HCT116 (cell line): ENCODE measurements around the gene SUGCT. TPM values are rescaled to one million over a fixed set of nuclear protein-coding genes. Genes with fewer than 3 reads are reported as not detected.

Experiments used
- ATAC-seq: fragments of 200-7000 bp; cut with Tn5 transposase; 2 replicates; pipeline ENCODE4 v1.9.1; 2020; ENCODE audit warnings: mild to moderate bottlenecking, moderate library complexity
- BruUV-seq: library from RNA; stranded (reverse); fragments of 400-500 nt; replicated peaks from 2 replicates; lab custom pipeline; 2021; lab: Mats Ljungman, UMichigan
- CTCF ChIA-PET: fragments of 300-600 bp; sonication (Branson Sonifier 250); formaldehyde crosslinking; loops from one replicate; lab custom pipeline; 2021; ENCODE audit warnings: antibody characterized with exemption; lab: Charles Lee
- POLR2A ChIA-PET: fragments of 300-600, 350-600 bp; sonication (Branson Sonifier 250); formaldehyde crosslinking; loops from one replicate; lab custom pipeline; 2021; ENCODE audit warnings: antibody characterized with exemption; lab: Charles Lee
- RAD21 ChIA-PET, 2 experiments: fragments of 300-600 bp; sonication (Branson Sonifier 250); formaldehyde crosslinking; loops; one replicate each; lab custom pipeline; 2023; ENCODE audit warnings: low total read pairs in 2 of 2; ENCODE audit not compliant: uncharacterized antibody in 2 of 2, unreplicated experiment in 2 of 2, low non-redundant PET in 1 of 2; lab: Charles Lee
- DNase-seq: peaks from one replicate; pipeline ENCODE4 v3.0.0-alpha.2; 2010; ENCODE audit warnings: low read depth, low spot score
- H2AFZ ChIP-seq: fragments of 200-600 bp; shearing (Covaris generic), sonication (generic); 2 replicates; pipeline ENCODE4 v1.6.1; 2017; ENCODE audit warnings: low read depth, mixed run types, mixed read lengths, antibody characterized with exemption, low read length; ENCODE audit not compliant: poor library complexity, severe bottlenecking
- H3K27ac ChIP-seq: 2 replicates; pipeline ENCODE4 v1.5.1; 2012; ENCODE audit warnings: low read depth, low read length
- H3K27me3 ChIP-seq: fragments of 200-600 bp; sonication (generic); 2 replicates; pipeline ENCODE4 v1.6.1; 2016; ENCODE audit warnings: mixed run types, low read length, mixed read lengths; ENCODE audit not compliant: insufficient read depth
- H3K36me3 ChIP-seq, 2 experiments: fragments of 200-500 bp in 1 of 2; fragments of 200-600 bp in 1 of 2; sonication (Bioruptor generic) in 1 of 2; sonication (generic) in 1 of 2; 2 replicates each; pipeline versions ENCODE4 v1.5.1 to v1.6.1; 2014 to 2016; ENCODE audit warnings: low read length in 2 of 2, inconsistent platforms in 1 of 2, mixed read lengths in 1 of 2, mixed run types in 1 of 2; ENCODE audit not compliant: insufficient read depth in 2 of 2, control insufficient read depth in 1 of 2
- H3K4me1 ChIP-seq, 2 experiments: fragments of 200-600 bp in 1 of 2; sonication (generic) in 1 of 2; 2 replicates each; pipeline versions ENCODE4 v1.5.1 to v1.6.1; 2012 to 2017; ENCODE audit warnings: low read length in 2 of 2, inconsistent platforms in 1 of 2, mild to moderate bottlenecking in 1 of 2, mixed read lengths in 1 of 2, mixed run types in 1 of 2, moderate library complexity in 1 of 2; ENCODE audit not compliant: insufficient read depth in 2 of 2, control insufficient read depth in 1 of 2
- H3K4me2 ChIP-seq: fragments of 200-600 bp; sonication (generic); 2 replicates; pipeline ENCODE4 v1.6.1; 2017; ENCODE audit warnings: mixed run types, low read length, mixed read lengths
- H3K4me3 ChIP-seq, 2 experiments: fragments of 200-600 bp in 1 of 2; sonication (generic) in 1 of 2; replicated peaks in 1 of 2; 2 replicates each; pipeline ENCODE4 v1.5.1; 2011 to 2016; ENCODE audit warnings: low read length in 2 of 2, control low read depth in 1 of 2, low read depth in 1 of 2, mild to moderate bottlenecking in 1 of 2, mixed read lengths in 1 of 2, mixed run types in 1 of 2
- H3K79me2 ChIP-seq: fragments of 200-600 bp; sonication (generic); 2 replicates; pipeline ENCODE4 v1.6.1; 2017; ENCODE audit warnings: mild to moderate bottlenecking, mixed run types, low read length, moderate library complexity, mixed read lengths; ENCODE audit not compliant: insufficient read depth
- H3K9ac ChIP-seq: fragments of 200-600 bp; sonication (generic); 2 replicates; pipeline ENCODE4 v1.6.1; 2016; ENCODE audit warnings: low read length, mixed read lengths
- H3K9me2 ChIP-seq: fragments of 200-600 bp; sonication (generic), shearing (Covaris generic); 2 replicates; pipeline ENCODE4 v1.6.1; 2017; ENCODE audit warnings: mixed run types, mild to moderate bottlenecking, moderate library complexity; ENCODE audit not compliant: insufficient read depth
- H3K9me3 ChIP-seq, 2 experiments: fragments of 200-500 bp in 1 of 2; fragments of 200-600 bp in 1 of 2; sonication (Bioruptor generic) in 1 of 2; sonication (generic) in 1 of 2; 2 replicates each; pipeline ENCODE4 v1.6.1; 2014 to 2017; ENCODE audit warnings: low read length in 2 of 2, mixed read lengths in 2 of 2, inconsistent platforms in 1 of 2, low read depth in 1 of 2, mild to moderate bottlenecking in 1 of 2, mixed run types in 1 of 2, moderate library complexity in 1 of 2; ENCODE audit not compliant: control insufficient read depth in 1 of 2, insufficient read depth in 1 of 2
- H4K20me1 ChIP-seq: fragments of 200-600 bp; sonication (generic), shearing (Covaris generic); 2 replicates; pipeline ENCODE4 v1.6.1; 2017; ENCODE audit warnings: mixed run types, mild to moderate bottlenecking, moderate library complexity; ENCODE audit not compliant: insufficient read depth
- ATF3 ChIP-seq: IDR thresholded peaks from 2 replicates; pipeline ENCODE4 v1.6.1; 2012
- CBX3 ChIP-seq: IDR thresholded peaks from 2 replicates; pipeline ENCODE4 v1.6.1; 2012; ENCODE audit warnings: low read depth
- FOSL1 ChIP-seq: IDR thresholded peaks from 2 replicates; pipeline ENCODE4 v1.6.1; 2012; ENCODE audit warnings: low read depth
- JUND ChIP-seq: IDR thresholded peaks from 2 replicates; pipeline ENCODE4 v1.6.1; 2012
- POLR2AphosphoS5 ChIP-seq: IDR thresholded peaks from 2 replicates; pipeline ENCODE4 v1.6.1; 2011; ENCODE audit warnings: mild to moderate bottlenecking, low read depth, low read length, moderate library complexity
- REST ChIP-seq: IDR thresholded peaks from 2 replicates; pipeline ENCODE4 v1.6.1; 2012; ENCODE audit warnings: low read depth
- ZFX ChIP-seq: fragments of 450-650 bp; IDR thresholded peaks from 2 replicates; pipeline ENCODE4 v1.6.1; 2017
- intact Hi-C: fragments of 100-400 bp; cut with micrococcal nuclease; formaldehyde crosslinking; loops from 2 replicates; pipeline ENCODE4 v1.10.0; 2022
- total RNA-seq: library from RNA; stranded (reverse); gene quantifications from one replicate; pipeline ENCODE4 v1.2.1, GENCODE V29; 2021; ENCODE audit not compliant: unreplicated experiment
- TF ChIP-seq, protein P1 (sequence below): IDR thresholded peaks from 2 replicates; pipeline ENCODE4 v1.6.1; 2012

The SUGCT gene
- total RNA-seq, 1 experiment from 2014 or later, result 4.4 TPM

DNA sequence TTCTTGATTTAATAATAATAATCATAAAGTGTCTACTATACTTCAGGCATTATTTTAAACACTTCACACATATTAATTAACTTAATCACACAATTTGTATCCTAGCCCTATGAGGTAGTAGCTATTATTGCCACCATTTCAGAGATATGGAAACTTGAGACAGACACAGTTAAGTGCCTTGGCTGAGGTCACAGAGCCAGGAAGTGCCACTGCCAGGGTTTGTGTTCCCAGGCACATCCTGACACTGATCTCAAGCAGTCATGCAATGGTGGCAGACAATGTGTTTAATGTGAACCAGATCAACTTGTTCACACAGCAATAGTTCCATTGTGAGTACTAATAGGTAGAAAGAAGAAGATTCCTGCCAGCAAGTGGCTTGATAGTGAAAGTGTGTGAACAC lies 666.0 kb downstream of the SUGCT start:
- no peaks in the 10 kb centered on the region for H4K20me1 ChIP-seq
- no peaks in the 10 kb centered on the region for H3K9me2 ChIP-seq
- H3K4me3 ChIP-seq, result no peak overlapping the region
- ChIA-PET POLR2A (no interaction called here), CTCF (no interaction called here), RAD21 (no interaction called here)
- TF ChIP-seq, protein P1, sequence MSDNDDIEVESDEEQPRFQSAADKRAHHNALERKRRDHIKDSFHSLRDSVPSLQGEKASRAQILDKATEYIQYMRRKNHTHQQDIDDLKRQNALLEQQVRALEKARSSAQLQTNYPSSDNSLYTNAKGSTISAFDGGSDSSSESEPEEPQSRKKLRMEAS, result no peak
- TF ChIP-seq POLR2AphosphoS5 (no peak), REST (no peak), ZFX (no peak), FOSL1 (no peak), JUND (no peak), CBX3 (no peak), ATF3 (no peak)
- H3K9me3 ChIP-seq, result no peaks in the 10 kb centered on the region
- H3K36me3 ChIP-seq, result no peaks in the 10 kb centered on the region
- no peaks in the 10 kb centered on the region for H3K27me3 ChIP-seq
- intact Hi-C loops, result no loop called here
- no peaks in the 10 kb centered on the region for H3K4me1 ChIP-seq
- H3K79me2 ChIP-seq, result no peaks in the 10 kb centered on the region
- H3K27ac ChIP-seq, result no peak overlapping the region
- no peak for DNase-seq
- no peak overlapping the region for H3K9ac ChIP-seq
- ATAC-seq, result no peak
- H2AFZ ChIP-seq, result no peak overlapping the region
- no peak overlapping the region for H3K4me2 ChIP-seq
- no TSS peak for BruUV-seq
